Psoas muscle (tissue), 8 donors: Measurements from ENCODE around the gene CNKSR3. TPM values are rescaled to one million over a fixed set of nuclear protein-coding genes. Genes with fewer than 3 reads are reported as not detected.

Source experiments
- ATAC-seq, 4 donors: fragments of 200-7000 bp; cut with Tn5 transposase; one replicate each; pipeline ENCODE4 v1.9.1; 2020; ENCODE audit warnings: moderate library complexity in 3 of 4, mild to moderate bottlenecking in 2 of 4
- DNase-seq, 2 donors: peaks; one replicate each; pipeline ENCODE4 v3.0.0-alpha.2; 2020
- H3K27ac ChIP-seq: fragments of 200-600 bp; one replicate; pipeline ENCODE4 v1.8.0; 2022
- H3K27me3 ChIP-seq, 3 donors: fragments of 200-600 bp in 1 of 3; one replicate each; pipeline versions ENCODE4 v1.6.1 to v1.8.0; 2013 to 2022; ENCODE audit warnings: low read length in 2 of 3, mild to moderate bottlenecking in 2 of 3, moderate library complexity in 1 of 3; ENCODE audit not compliant: insufficient read depth in 3 of 3
- H3K36me3 ChIP-seq, 2 donors: fragments of 200-600 bp in 1 of 2; one replicate each; pipeline versions ENCODE4 v1.6.1 to v1.8.0; 2013 to 2022; ENCODE audit warnings: low read depth in 1 of 2, mild to moderate bottlenecking in 1 of 2, moderate library complexity in 1 of 2; ENCODE audit not compliant: insufficient read depth in 1 of 2
- H3K4me1 ChIP-seq: fragments of 200-600 bp; one replicate; pipeline ENCODE4 v1.8.0; 2022
- H3K4me3 ChIP-seq: fragments of 200-600 bp; one replicate; pipeline ENCODE4 v1.8.0; 2022; ENCODE audit warnings: mild to moderate bottlenecking
- H3K9me3 ChIP-seq: fragments of 200-600 bp; one replicate; pipeline ENCODE4 v1.8.0; 2022
- CTCF ChIP-seq: fragments of 200-600 bp; IDR thresholded peaks from one replicate; pipeline ENCODE4 v1.8.0; 2022; ENCODE audit warnings: antibody characterized with exemption
- WGBS, 3 donors: extraction: QIAGEN DNeasy Blood & Tissue Kit; methylation state at CpG; one replicate each; pipeline versions ENCODE4 v1.1.6 to v1.1.7; 2013; 5-methylcytosine and 5-hydroxymethylcytosine counted together
- intact Hi-C, 2 donors: fragments of 100-400 bp; cut with DNase I; formaldehyde crosslinking; loops; one replicate each; pipeline versions ENCODE4 v1.11.0 to v1.14.2; 2022
- polyA plus RNA-seq, 3 donors: library from polyadenylated mRNA; stranded (reverse); fragments of 200-250 nt; gene quantifications; one replicate each; pipeline ENCODE4 v1.2.3, GENCODE V29; 2013
- total RNA-seq, 4 donors: library from RNA; stranded (reverse); fragmentation: NEBNext Ultra II Directional in 2 of 4; extraction: Animal tissue kit (Norgen Biotek cat#: 25700) in 2 of 4; gene quantifications; one replicate each; pipeline versions ENCODE4 v1.2.1 to v1.2.4, GENCODE V29; 2021 to 2023
- donor health status: healthy with polysubstance abuse.
- donor health status: DM: no; HTN: no; CAD: no; lungs with moderate emphysema.
- donor health status: Bipolar disorder and iron deficiency.
- donor health status: healthy.
- donor health status: DM: yes; HTN: yes; CAD: no.
- donor health status: DM: no; HTN: no; CAD: no.
- donor health status: DM: no; HTN: no; CAD: no.
- donor health status: DM: yes; HTN: yes; CAD: no.

CNKSR3 gene
- total and polyA plus RNA-seq, 7 donors = 0.90 to 4.7 (median 2.3) TPM

DNA sequence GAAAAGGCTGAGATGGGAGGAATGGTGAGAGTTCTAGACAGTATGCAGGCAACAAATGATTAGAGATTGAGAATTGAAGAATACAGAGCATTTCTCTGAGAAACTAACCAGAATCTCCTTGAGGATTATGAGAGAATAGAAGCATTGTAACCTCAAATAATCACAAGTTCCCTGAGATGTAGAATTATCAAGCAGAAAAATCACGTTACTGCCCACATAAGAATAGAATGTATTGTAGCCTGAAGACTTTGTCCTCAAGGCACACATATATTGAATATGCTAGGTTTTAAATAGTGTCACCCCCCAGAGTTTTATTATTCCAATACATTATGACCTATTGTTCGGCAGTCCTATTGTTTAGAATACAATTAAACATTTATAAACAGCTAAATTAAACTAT is 57.2 kb downstream of the CNKSR3 start:
- ATAC-seq (no peak), DNase-seq (no peak)
- Histone ChIP-seq H3K27me3 (no peaks in the 10 kb centered on the region), H3K4me3 (no peak overlapping the region), H3K27ac (no peak overlapping the region), H3K4me1 (peaks cover 5% of the 10 kb centered on the region), H3K9me3 (no peaks in the 10 kb centered on the region), H3K36me3 (peaks cover 0 to 7% of the 10 kb centered on the region in 2 donors)
- intact Hi-C loops = no loop called here
- 78 to 80% (median 79%) methylated on average over 2 of the region's 2 CpGs for WGBS, 3 donors
- TF ChIP-seq CTCF = no peak

GRCh38 chr6:154450498-154450897 is 60.0 kb downstream of the CNKSR3 start:
- H3K36me3 ChIP-seq = peaks cover 0 to 7% of the 10 kb centered on the region in 2 donors
- 45 to 54% (median 48%) methylated on average over 3 of the region's 3 CpGs for WGBS, 3 donors
- DNase-seq (no peak), ATAC-seq (no peak)
- no peaks in the 10 kb centered on the region for H3K9me3 ChIP-seq
- no peaks in the 10 kb centered on the region for H3K27me3 ChIP-seq
- no peak for TF ChIP-seq CTCF
- intact Hi-C loops = no loop called here
- H3K27ac ChIP-seq = no peak overlapping the region
- H3K4me3 ChIP-seq = no peak overlapping the region
- peaks cover 9% of the 10 kb centered on the region for H3K4me1 ChIP-seq

GRCh38 chr6:154448448-154449096 is 61.9 kb downstream of the CNKSR3 start:
- H3K4me1 ChIP-seq = peaks cover 9% of the 10 kb centered on the region
- H3K36me3 ChIP-seq = peaks cover 0 to 7% of the 10 kb centered on the region in 2 donors
- DNase-seq (no peak), ATAC-seq (peak in 3 of 4 donors; percentile 58 to 67 (median 59))
- intact Hi-C loops = no loop called here
- no peak overlapping the region for H3K4me3 ChIP-seq
- H3K9me3 ChIP-seq = no peaks in the 10 kb centered on the region
- no peak overlapping the region for H3K27ac ChIP-seq
- WGBS, 3 donors = 12 to 16% (median 15%) methylated on average over 11 of the region's 11 CpGs
- H3K27me3 ChIP-seq = no peaks in the 10 kb centered on the region
- TF ChIP-seq CTCF = peak; percentile 19

DNA sequence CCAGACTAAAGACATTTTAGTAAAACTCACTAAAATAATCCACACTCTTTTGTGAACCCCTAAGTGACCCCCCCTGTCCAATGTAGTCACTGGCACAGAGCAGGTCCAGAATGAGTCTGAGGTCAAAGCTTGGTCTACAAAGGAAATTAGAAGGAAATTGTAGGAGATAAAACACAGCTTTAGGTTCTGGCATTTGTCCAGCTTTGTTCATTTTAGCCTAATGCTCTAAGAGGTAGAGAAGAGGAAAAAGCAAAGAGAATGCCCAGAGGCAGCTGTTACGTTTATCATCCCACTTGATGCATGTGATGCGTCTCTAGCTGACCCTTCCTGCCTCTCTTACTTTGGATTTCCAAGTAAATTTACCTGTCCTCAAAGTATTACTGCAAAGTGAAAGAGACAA is 62.5 kb downstream of the CNKSR3 start:
- ATAC-seq (no peak), DNase-seq (no peak)
- no peaks in the 10 kb centered on the region for H3K27me3 ChIP-seq
- H3K4me3 ChIP-seq = no peak overlapping the region
- no peak for TF ChIP-seq CTCF
- intact Hi-C loops = no loop called here
- H3K27ac ChIP-seq = no peak overlapping the region
- peaks cover 9% of the 10 kb centered on the region for H3K4me1 ChIP-seq
- WGBS, 3 donors = 52 to 65% (median 59%) methylated on average over 2 of the region's 2 CpGs
- H3K36me3 ChIP-seq = peaks cover 0 to 7% of the 10 kb centered on the region in 2 donors
- no peaks in the 10 kb centered on the region for H3K9me3 ChIP-seq

- no peak overlapping the region for H3K4me3 ChIP-seq
- H3K36me3 ChIP-seq = peaks cover 0 to 8% of the 10 kb centered on the region in 2 donors
- no peaks in the 10 kb centered on the region for H3K27me3 ChIP-seq
- TF ChIP-seq CTCF = no peak
- no peaks in the 10 kb centered on the region for H3K9me3 ChIP-seq
- WGBS, 3 donors = 96 to 98% (median 96%) methylated on average over 8 of the region's 8 CpGs
- no peak for ATAC-seq
- H3K27ac ChIP-seq = no peak overlapping the region
- peaks cover 9% of the 10 kb centered on the region for H3K4me1 ChIP-seq
- intact Hi-C loops = no loop called here
- DNase-seq = no peak
These were observed 63.5 kb downstream of the CNKSR3 start for GRCh38 chr6:154446984-154447383.
